ENCODE measurements around the gene RASSF3. TPM values are rescaled to one million over a fixed set of nuclear protein-coding genes. Genes with fewer than 3 reads are reported as not detected.
A peak's percentile ranks its signal among the peaks of the same experiment; 100 is the strongest.
"Not testable (repeated sequence)": the region's sequence is repeated elsewhere in the genome, so short reads cannot be mapped to it uniquely, and the experiment has no call there.

Gene RASSF3
- total RNA-seq, 2 experiments from 2014 or later, result 45.5 to 61.5 TPM

- CTCF ChIA-PET, result interaction anchor here (0.8 to 1.0 kb wide), 2 partner anchors 8 to 11 kb away, joined by 3 read pairs; no protein-coding TSS in a partner anchor
- Mint-ChIP-seq H3K36me3 (peaks cover 3% of the 10 kb centered on the region), H3K4me1 (peaks cover 22% of the 10 kb centered on the region), H3K4me3 (no peak overlapping the region), H3K9me3 (ENCODE audit: low read depth) (no peaks in the 10 kb centered on the region), H3K27ac (no peak overlapping the region), H3K27me3 (no peaks in the 10 kb centered on the region)
- no peak for DNase-seq
- ATAC-seq, result no peak
Measured at GRCh38 chr12:64650762-64651161, 40.5 kb downstream of the RASSF3 start.

GRCh38 chr12:64652346-64652745, 42.1 kb downstream of the RASSF3 start:
- DNase-seq (no peak), ATAC-seq (no peak)
- Mint-ChIP-seq H3K4me3 (no peak overlapping the region), H3K36me3 (peaks cover 14% of the 10 kb centered on the region), H3K4me1 (peaks cover 33% of the 10 kb centered on the region), H3K9me3 (ENCODE audit: low read depth) (no peaks in the 10 kb centered on the region), H3K27ac (no peak overlapping the region), H3K27me3 (no peaks in the 10 kb centered on the region)
- CTCF ChIA-PET, result no interaction called here

- DNase-seq (no peak), ATAC-seq (no peak)
- Mint-ChIP-seq H3K27ac (no peak overlapping the region), H3K4me1 (peaks cover 37% of the 10 kb centered on the region), H3K36me3 (peaks cover 21% of the 10 kb centered on the region), H3K4me3 (no peak overlapping the region), H3K27me3 (no peaks in the 10 kb centered on the region), H3K9me3 (ENCODE audit: low read depth) (no peaks in the 10 kb centered on the region)
- CTCF ChIA-PET, result no interaction called here
Measured at GRCh38 chr12:64653123-64653522, 42.8 kb downstream of the RASSF3 start.

- H3K4me3 Mint-ChIP-seq; ATAC-seq; H3K9me3 Mint-ChIP-seq (ENCODE audit: low read depth); H3K27me3 Mint-ChIP-seq; H3K27ac Mint-ChIP-seq; DNase-seq: not testable (repeated sequence)
- CTCF ChIA-PET, result interaction anchor here (1.4 kb wide), 1 partner anchor 105 kb away, joined by 4 read pairs; no protein-coding TSS in a partner anchor
- Mint-ChIP-seq H3K4me1 (peaks cover 45% of the 10 kb centered on the region), H3K36me3 (peaks cover 28% of the 10 kb centered on the region)
Measured at GRCh38 chr12:64653907-64654306, 43.6 kb downstream of the RASSF3 start.

- peaks cover 29% of the 10 kb centered on the region for H3K36me3 Mint-ChIP-seq
- no peak overlapping the region for H3K27ac Mint-ChIP-seq
- H3K27me3 Mint-ChIP-seq, result no peaks in the 10 kb centered on the region
- ATAC-seq, result no peak
- no peak overlapping the region for H3K4me3 Mint-ChIP-seq
- H3K9me3 Mint-ChIP-seq (ENCODE audit: low read depth), result no peaks in the 10 kb centered on the region
- no peak for DNase-seq
- CTCF ChIA-PET, result interaction anchor here (1.4 kb wide), 1 partner anchor 106 kb away, joined by 4 read pairs; no protein-coding TSS in a partner anchor
- peaks cover 53% of the 10 kb centered on the region for H3K4me1 Mint-ChIP-seq
Measured at GRCh38 chr12:64655141-64655540, 44.8 kb downstream of the RASSF3 start.

GRCh38 chr12:64656429-64656828, 46.1 kb downstream of the RASSF3 start:
- H3K27me3 Mint-ChIP-seq, result no peaks in the 10 kb centered on the region
- DNase-seq, result no peak
- H3K27ac Mint-ChIP-seq, result peak overlapping the region; percentile 51
- peaks cover 60% of the 10 kb centered on the region for H3K4me1 Mint-ChIP-seq
- ATAC-seq, result no peak
- H3K4me3 Mint-ChIP-seq, result no peak overlapping the region
- CTCF ChIA-PET, result interaction anchor here (0.5 kb wide), 1 partner anchor 22 kb away, joined by 3 read pairs; no protein-coding TSS in a partner anchor
- peaks cover 29% of the 10 kb centered on the region for H3K36me3 Mint-ChIP-seq
- no peaks in the 10 kb centered on the region for H3K9me3 Mint-ChIP-seq (ENCODE audit: low read depth)

GRCh38 chr12:64658892-64659481, 48.7 kb downstream of the RASSF3 start:
- CTCF ChIA-PET, result interaction anchor here (1.1 kb wide), 1 partner anchor 18 kb away, joined by 3 read pairs; no protein-coding TSS in a partner anchor
- peaks cover 64% of the 10 kb centered on the region for H3K4me1 Mint-ChIP-seq
- no peaks in the 10 kb centered on the region for H3K27me3 Mint-ChIP-seq
- no peak overlapping the region for H3K4me3 Mint-ChIP-seq
- peak overlapping the region; percentile 65 for H3K27ac Mint-ChIP-seq
- H3K9me3 Mint-ChIP-seq (ENCODE audit: low read depth), result no peaks in the 10 kb centered on the region
- DNase-seq, result no peak
- H3K36me3 Mint-ChIP-seq, result peaks cover 29% of the 10 kb centered on the region
- ATAC-seq, result no peak

GRCh38 chr12:64660237-64661018, 50.1 kb downstream of the RASSF3 start:
- Mint-ChIP-seq H3K9me3 (ENCODE audit: low read depth) (no peaks in the 10 kb centered on the region), H3K4me3 (no peak overlapping the region), H3K36me3 (peaks cover 27% of the 10 kb centered on the region), H3K27me3 (no peaks in the 10 kb centered on the region), H3K4me1 (peaks cover 66% of the 10 kb centered on the region), H3K27ac (no peak overlapping the region)
- DNase-seq (no peak), ATAC-seq (peak; percentile 53)
- CTCF ChIA-PET, result interaction anchor here (0.5 to 1.4 kb wide), 6 partner anchors 9 to 170 kb away, joined by 3 to 4 read pairs (median 3); partner anchors contain the start of gene GNS

GRCh38 chr12:64663015-64663414, 52.7 kb downstream of the RASSF3 start:
- DNase-seq (no peak), ATAC-seq (no peak)
- peaks cover 12% of the 10 kb centered on the region for H3K36me3 Mint-ChIP-seq
- peaks cover 74% of the 10 kb centered on the region for H3K4me1 Mint-ChIP-seq
- H3K27ac Mint-ChIP-seq, result no peak overlapping the region
- CTCF ChIA-PET, result interaction anchor here (0.7 to 1.3 kb wide), 3 partner anchors 17 to 53 kb away, joined by 3 read pairs; no protein-coding TSS in a partner anchor
- no peaks in the 10 kb centered on the region for H3K27me3 Mint-ChIP-seq
- H3K4me3 Mint-ChIP-seq, result no peak overlapping the region
- H3K9me3 Mint-ChIP-seq (ENCODE audit: low read depth), result no peaks in the 10 kb centered on the region

GRCh38 chr12:64665514-64665913, 55.2 kb downstream of the RASSF3 start:
- Mint-ChIP-seq H3K27ac (peak overlapping the region; percentile 100), H3K4me1 (peaks cover 71% of the 10 kb centered on the region), H3K36me3 (peaks cover 2% of the 10 kb centered on the region), H3K9me3 (ENCODE audit: low read depth) (no peaks in the 10 kb centered on the region), H3K4me3 (peak overlapping the region; percentile 4), H3K27me3 (no peaks in the 10 kb centered on the region)
- ATAC-seq (peak; percentile 20), DNase-seq (peak; percentile 59)
- CTCF ChIA-PET, result interaction anchor here (1.1 to 5.5 kb wide), 4 partner anchors 9 to 55 kb away, joined by 3 to 53 read pairs (median 6); partner anchors contain the start of gene RASSF3

- ATAC-seq, result no peak
- H3K27ac Mint-ChIP-seq, result peak overlapping the region; percentile 100
- no peaks in the 10 kb centered on the region for H3K27me3 Mint-ChIP-seq
- no peak for DNase-seq
- H3K4me1 Mint-ChIP-seq, result peaks cover 71% of the 10 kb centered on the region
- H3K4me3 Mint-ChIP-seq, result peak overlapping the region; percentile 36
- H3K9me3 Mint-ChIP-seq (ENCODE audit: low read depth), result no peaks in the 10 kb centered on the region
- CTCF ChIA-PET, result interaction anchor here (1.1 to 5.5 kb wide), 5 partner anchors 8 to 56 kb away, joined by 3 to 53 read pairs (median 7); partner anchors contain the start of gene RASSF3
- H3K36me3 Mint-ChIP-seq, result peaks cover 2% of the 10 kb centered on the region
Measured at GRCh38 chr12:64666054-64666914, 56.0 kb downstream of the RASSF3 start.

- CTCF ChIA-PET, result interaction anchor here (0.7 to 5.5 kb wide), 5 partner anchors 12 to 58 kb away, joined by 3 to 53 read pairs (median 16); partner anchors contain the start of gene RASSF3
- H3K36me3 Mint-ChIP-seq, result peaks cover 3% of the 10 kb centered on the region
- DNase-seq (no peak), ATAC-seq (no peak)
- H3K4me1 Mint-ChIP-seq, result peaks cover 73% of the 10 kb centered on the region
- peak overlapping the region; percentile 100 for H3K27ac Mint-ChIP-seq
- H3K27me3 Mint-ChIP-seq, result no peaks in the 10 kb centered on the region
- no peaks in the 10 kb centered on the region for H3K9me3 Mint-ChIP-seq (ENCODE audit: low read depth)
- peak overlapping the region; percentile 88 for H3K4me3 Mint-ChIP-seq
Measured at GRCh38 chr12:64667793-64668192, 57.5 kb downstream of the RASSF3 start.
